Activated CD4-positive, alpha-beta memory T cell treated with anti-CD3 and anti-CD28 coated beads, Interleukin-2, amount 10 ng/mL, durations not matched to agents 7 days and 5 days (primary cell): ENCODE results near the gene TAF11L4. TPM values are rescaled to one million over a fixed set of nuclear protein-coding genes. Genes with fewer than 3 reads are reported as not detected.
A peak's percentile ranks its signal among the peaks of the same experiment; 100 is the strongest.
"Not testable (repeated sequence)": the region's sequence is repeated elsewhere in the genome, so short reads cannot be mapped to it uniquely, and the experiment has no call there.

Experiments used
- CTCF ChIA-PET: fragments of 350-600 bp; sonication (Branson Sonifier 250); formaldehyde crosslinking; loops from one replicate; lab custom pipeline; 2021; ENCODE audit warnings: antibody characterized with exemption, inconsistent platforms; lab: Charles Lee
- POLR2A ChIA-PET: fragments of 350-600 bp; sonication (Branson Sonifier 250); formaldehyde crosslinking; loops from one replicate; lab custom pipeline; 2021; ENCODE audit warnings: antibody characterized with exemption; lab: Charles Lee
- DNase-seq: peaks from one replicate; pipeline ENCODE4 v3.0.0-alpha.2; 2020
- H3K27ac Mint-ChIP-seq: one replicate; pipeline ENCODE4 v1.8.0; 2021; ENCODE audit warnings: mild to moderate bottlenecking, mixed read lengths
- H3K27me3 Mint-ChIP-seq: one replicate; pipeline ENCODE4 v1.8.0; 2021; ENCODE audit warnings: mixed read lengths
- H3K36me3 Mint-ChIP-seq: one replicate; pipeline ENCODE4 v1.8.0; 2021; ENCODE audit warnings: low read depth, mixed read lengths
- H3K4me1 Mint-ChIP-seq: one replicate; pipeline ENCODE4 v1.8.0; 2021; ENCODE audit warnings: mixed read lengths
- H3K4me3 Mint-ChIP-seq: one replicate; pipeline ENCODE4 v1.8.0; 2021; ENCODE audit warnings: mild to moderate bottlenecking, mixed read lengths
- H3K9me3 Mint-ChIP-seq: one replicate; pipeline ENCODE4 v1.8.0; 2021; ENCODE audit warnings: mixed read lengths
- total RNA-seq, 2 experiments: library from RNA; stranded (reverse); gene quantifications; one replicate each; pipeline ENCODE4 v1.2.3, GENCODE V29; 2021

TAF11L4 gene
- total RNA-seq, 2 experiments from 2014 or later, result not detected

DNA sequence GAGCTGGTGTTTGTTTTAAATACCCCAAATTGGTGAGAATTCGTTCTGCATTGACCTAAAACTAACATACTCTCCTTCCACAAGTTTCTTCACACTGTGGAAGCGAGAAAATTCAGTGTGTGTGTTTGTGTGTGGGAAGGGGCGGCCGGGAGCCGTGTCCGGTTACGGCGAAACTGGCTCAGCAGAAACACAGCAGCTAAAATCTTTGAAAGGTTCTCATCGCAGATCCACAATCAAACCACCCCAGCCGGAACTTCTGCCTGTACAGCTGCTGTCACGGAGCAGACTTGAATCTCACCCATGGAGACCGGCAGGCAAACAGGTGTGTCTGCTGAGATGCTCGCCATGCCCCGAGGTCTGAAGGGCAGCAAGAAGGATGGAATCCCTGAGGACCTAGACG is 3.5 kb upstream of the TAF11L4 start, which contains the start of gene TAF11L3:
TAF11L3 (plus strand) TSS at position 301 of the 400 bp plus-strand sequence.
- CTCF ChIA-PET, H3K9me3 Mint-ChIP-seq, H3K4me1 Mint-ChIP-seq, POLR2A ChIA-PET, H3K27me3 Mint-ChIP-seq, H3K36me3 Mint-ChIP-seq, H3K27ac Mint-ChIP-seq, DNase-seq, H3K4me3 Mint-ChIP-seq: not testable (repeated sequence)

GRCh38 chr5:17519508-17519907 is 2.1 kb upstream of the TAF11L4 start:
- POLR2A ChIA-PET, H3K4me3 Mint-ChIP-seq, H3K27me3 Mint-ChIP-seq, DNase-seq, H3K9me3 Mint-ChIP-seq, H3K36me3 Mint-ChIP-seq, H3K4me1 Mint-ChIP-seq, CTCF ChIA-PET, H3K27ac Mint-ChIP-seq: not testable (repeated sequence)

DNA sequence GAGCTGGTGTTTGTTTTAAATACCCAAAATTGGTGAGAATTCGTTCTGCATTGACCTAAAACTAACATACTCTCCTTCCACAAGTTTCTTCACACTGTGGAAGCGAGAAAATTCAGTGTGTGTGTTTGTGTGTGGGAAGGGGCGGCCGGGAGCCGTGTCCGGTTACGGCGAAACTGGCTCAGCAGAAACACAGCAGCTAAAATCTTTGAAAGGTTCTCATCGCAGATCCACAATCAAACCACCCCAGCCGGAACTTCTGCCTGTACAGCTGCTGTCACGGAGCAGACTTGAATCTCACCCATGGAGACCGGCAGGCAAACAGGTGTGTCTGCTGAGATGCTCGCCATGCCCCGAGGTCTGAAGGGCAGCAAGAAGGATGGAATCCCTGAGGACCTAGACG is 3.3 kb downstream of the TAF11L4 start, which contains the start of gene TAF11L5:
TAF11L5 (plus strand) TSS at position 301 of the 400 bp plus-strand sequence.
- H3K4me3 Mint-ChIP-seq, H3K27me3 Mint-ChIP-seq, H3K4me1 Mint-ChIP-seq, DNase-seq, H3K27ac Mint-ChIP-seq, POLR2A ChIA-PET, CTCF ChIA-PET, H3K36me3 Mint-ChIP-seq, H3K9me3 Mint-ChIP-seq: not testable (repeated sequence)

DNA sequence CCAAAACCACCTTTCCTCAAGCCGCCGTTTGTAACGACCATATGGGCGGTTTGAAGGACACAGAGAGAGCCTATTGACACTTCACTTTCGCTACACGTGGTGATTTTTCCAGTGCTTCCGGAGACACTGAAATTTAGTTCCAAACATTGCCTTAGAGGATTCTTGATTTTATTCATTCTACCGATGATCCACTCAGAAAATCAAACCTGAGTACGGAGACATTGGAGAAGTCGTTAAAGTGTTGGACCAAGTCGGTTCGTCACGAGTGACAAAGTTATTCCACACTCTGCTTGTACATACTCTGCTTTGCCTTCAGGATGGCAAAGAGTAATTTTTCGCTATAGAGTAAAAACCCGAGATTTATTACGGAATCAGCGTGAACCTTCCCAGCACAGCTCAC is 4.9 kb downstream of the TAF11L4 start:
- H3K4me1 Mint-ChIP-seq, CTCF ChIA-PET, H3K4me3 Mint-ChIP-seq, H3K36me3 Mint-ChIP-seq, H3K27ac Mint-ChIP-seq, H3K27me3 Mint-ChIP-seq, H3K9me3 Mint-ChIP-seq, POLR2A ChIA-PET: not testable (repeated sequence)
- peak; percentile 17 for DNase-seq

DNA sequence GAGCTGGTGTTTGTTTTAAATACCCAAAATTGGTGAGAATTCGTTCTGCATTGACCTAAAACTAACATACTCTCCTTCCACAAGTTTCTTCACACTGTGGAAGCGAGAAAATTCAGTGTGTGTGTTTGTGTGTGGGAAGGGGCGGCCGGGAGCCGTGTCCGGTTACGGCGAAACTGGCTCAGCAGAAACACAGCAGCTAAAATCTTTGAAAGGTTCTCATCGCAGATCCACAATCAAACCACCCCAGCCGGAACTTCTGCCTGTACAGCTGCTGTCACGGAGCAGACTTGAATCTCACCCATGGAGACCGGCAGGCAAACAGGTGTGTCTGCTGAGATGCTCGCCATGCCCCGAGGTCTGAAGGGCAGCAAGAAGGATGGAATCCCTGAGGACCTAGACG is 6.8 kb downstream of the TAF11L4 start, which contains the start of gene TAF11L6:
TAF11L6 (plus strand) TSS at position 301 of the 400 bp plus-strand sequence.
- H3K36me3 Mint-ChIP-seq, H3K4me3 Mint-ChIP-seq: not testable (repeated sequence)

More for the DNA sequence above, 6.8 kb downstream of the TAF11L4 start, which contains the start of gene TAF11L6:
- POLR2A ChIA-PET, CTCF ChIA-PET, H3K27ac Mint-ChIP-seq, DNase-seq, H3K4me1 Mint-ChIP-seq, H3K27me3 Mint-ChIP-seq, H3K9me3 Mint-ChIP-seq: not testable (repeated sequence)

Other genes with a start within 250 kb of the TAF11L4 start
- not detected for gene TAF11L2, start 23.6 kb upstream of the TAF11L4 start, total RNA-seq
- gene TAF11L3, start 3.4 kb upstream of the TAF11L4 start, total RNA-seq, result not detected
- gene TAF11L5, start 3.4 kb downstream of the TAF11L4 start, total RNA-seq, result not detected
- not detected for gene TAF11L6, start 6.9 kb downstream of the TAF11L4 start, total RNA-seq
- gene TAF11L7, start 64.0 kb downstream of the TAF11L4 start, total RNA-seq, result not detected
- not detected for gene TAF11L8, start 69.2 kb downstream of the TAF11L4 start, total RNA-seq
- gene TAF11L9, start 72.6 kb downstream of the TAF11L4 start, total RNA-seq, result not detected
- not detected for gene TAF11L10, start 76.0 kb downstream of the TAF11L4 start, total RNA-seq
- gene TAF11L11, start 82.4 kb downstream of the TAF11L4 start, total RNA-seq, result not detected
- gene TAF11L12, start 88.6 kb downstream of the TAF11L4 start, total RNA-seq, result not detected
- not detected for gene TAF11L13, start 110.3 kb downstream of the TAF11L4 start, total RNA-seq
- not detected for gene TAF11L14, start 112.7 kb downstream of the TAF11L4 start, total RNA-seq